ENCODE data around the gene MGAT4A.
A peak's percentile ranks its signal among the peaks of the same experiment; 100 is the strongest.

The MGAT4A gene

GRCh38 chr2:98658816-98659490, 72.0 kb downstream of the MGAT4A start:
- no peak for DNase-seq (ENCODE audit: low read depth in 2 of 2)

- DNase-seq (ENCODE audit: low read depth in 2 of 2) = no peak
Observed at GRCh38 chr2:98656800-98657199, 74.1 kb downstream of the MGAT4A start.

- no peak for DNase-seq (ENCODE audit: low read depth in 2 of 2)
Observed at GRCh38 chr2:98654699-98655495, 76.0 kb downstream of the MGAT4A start.

- no peak for DNase-seq (ENCODE audit: low read depth in 2 of 2)
Observed at GRCh38 chr2:98650998-98651397, 79.9 kb downstream of the MGAT4A start.

- DNase-seq (ENCODE audit: low read depth in 2 of 2) = no peak
Observed at GRCh38 chr2:98649992-98650375, 80.9 kb downstream of the MGAT4A start.

GRCh38 chr2:98649135-98649991, 81.6 kb downstream of the MGAT4A start:
- peak; percentile 64 to 66 for DNase-seq (ENCODE audit: low read depth in 2 of 2)

GRCh38 chr2:98648451-98648850, 82.5 kb downstream of the MGAT4A start:
- no peak for DNase-seq (ENCODE audit: low read depth in 2 of 2)

GRCh38 chr2:98647636-98648035, 83.3 kb downstream of the MGAT4A start:
- DNase-seq (ENCODE audit: low read depth in 2 of 2) = no peak

GRCh38 chr2:98643496-98644100, 87.3 kb downstream of the MGAT4A start:
- DNase-seq (ENCODE audit: low read depth in 2 of 2) = no peak

- DNase-seq (ENCODE audit: low read depth in 2 of 2) = peak in 1 of 2 donors; percentile 27
Observed at GRCh38 chr2:98637401-98638147, 93.4 kb downstream of the MGAT4A start.

- no peak for DNase-seq (ENCODE audit: low read depth in 2 of 2)
Observed at GRCh38 chr2:98634406-98635092, 96.4 kb downstream of the MGAT4A start.

- no peak for DNase-seq (ENCODE audit: low read depth in 2 of 2)
Observed at GRCh38 chr2:98632351-98632750, 98.6 kb downstream of the MGAT4A start.

- DNase-seq (ENCODE audit: low read depth in 2 of 2) = no peak
Observed at GRCh38 chr2:98623657-98624056, 107.3 kb downstream of the MGAT4A start.

- no peak for DNase-seq (ENCODE audit: low read depth in 2 of 2)
Observed at GRCh38 chr2:98617149-98617548, 113.8 kb downstream of the MGAT4A start.

GRCh38 chr2:98615481-98615880, 115.5 kb downstream of the MGAT4A start:
- DNase-seq (ENCODE audit: low read depth in 2 of 2) = no peak

GRCh38 chr2:98614024-98614739, 116.8 kb downstream of the MGAT4A start:
- DNase-seq (ENCODE audit: low read depth in 2 of 2) = no peak

- DNase-seq (ENCODE audit: low read depth in 2 of 2) = no peak
Observed at GRCh38 chr2:98608962-98609604, 121.8 kb downstream of the MGAT4A start.

- peak; percentile 77 to 80 for DNase-seq (ENCODE audit: low read depth in 2 of 2)
Observed at GRCh38 chr2:98608116-98608961, 122.6 kb downstream of the MGAT4A start, which contains the start of the genes COA5 and UNC50. COA5 (minus strand) TSS chr2:98608512; CDS start chr2:98608405, 107 bp downstream. UNC50 (plus strand) TSS chr2:98608589; CDS start chr2:98609760, 1,171 bp downstream.

Data from activated CD8-positive, alpha-beta memory T cell treated with anti-CD3 and anti-CD28 coated beads for 4 hours (primary cell).